Stimulated activated CD8-positive, alpha-beta memory T cell treated with anti-CD3 and anti-CD28 coated beads, Interleukin-4, amount 100 ng/mL, for 4 hours (primary cell): ENCODE data around the gene GRM5.
"Not testable (repeated sequence)": the region's sequence is repeated elsewhere in the genome, so short reads cannot be mapped to it uniquely, and the experiment has no call there.

ENCODE experiments used
- DNase-seq, 2 donors: peaks; one replicate each; pipeline ENCODE4 v3.0.0-alpha.2; 2020; ENCODE audit warnings: low read depth in 2 of 2, low spot score in 1 of 2

Gene GRM5

DNA sequence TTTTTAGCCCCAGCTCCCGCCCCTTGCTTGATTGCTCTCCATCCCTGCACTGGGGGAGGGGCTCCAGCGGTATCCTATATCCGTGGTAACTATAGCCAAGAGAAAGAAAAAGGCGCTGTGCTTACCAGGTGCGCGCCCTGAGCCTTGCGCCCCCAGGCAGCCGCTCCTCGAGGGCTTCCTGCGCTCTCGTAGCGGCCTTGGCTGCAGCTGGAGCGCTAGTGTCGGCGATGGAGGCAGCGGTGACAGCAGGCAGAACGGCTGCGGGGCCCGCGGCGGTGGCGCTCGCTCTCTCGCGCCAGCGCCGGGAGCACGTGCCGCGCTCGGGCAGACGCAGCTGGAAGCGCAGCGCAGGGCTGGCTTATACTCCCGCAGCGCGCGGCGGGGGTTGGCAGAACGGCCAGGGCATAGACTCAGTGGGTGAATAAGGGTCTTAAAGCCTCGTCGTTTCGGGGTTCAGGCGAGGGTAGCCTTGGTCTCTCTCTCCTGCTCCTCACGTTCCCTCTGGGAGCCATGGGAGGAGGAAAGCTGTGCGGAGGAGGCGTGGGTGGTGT is at the start of gene GRM5:
TSS of gene GRM5 (minus strand) at position 332 of the 551 bp plus-strand sequence. CDS start 18,110 bp downstream, outside the sequence.
- DNase-seq: not testable (repeated sequence)

DNA sequence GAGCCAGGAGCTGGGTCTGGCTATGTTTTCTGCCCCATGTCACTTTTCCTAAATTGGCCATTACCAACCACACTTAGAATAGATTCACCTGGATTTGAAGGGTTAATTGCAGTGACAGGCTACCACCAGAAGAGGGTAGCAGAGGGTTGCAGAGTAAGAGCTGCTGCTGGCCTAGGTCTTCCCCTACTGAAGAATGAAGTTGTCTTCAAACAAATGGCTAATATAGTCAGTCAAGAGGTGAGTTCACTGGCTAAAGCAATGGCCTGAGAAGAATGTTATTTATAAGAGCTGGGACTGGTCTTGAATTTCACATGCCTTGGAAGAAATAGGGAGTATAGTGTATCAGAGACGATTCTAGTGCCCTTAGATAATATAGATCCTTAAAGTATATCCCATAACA is 32.2 kb upstream of the GRM5 start:
- not testable (repeated sequence) for DNase-seq

DNA sequence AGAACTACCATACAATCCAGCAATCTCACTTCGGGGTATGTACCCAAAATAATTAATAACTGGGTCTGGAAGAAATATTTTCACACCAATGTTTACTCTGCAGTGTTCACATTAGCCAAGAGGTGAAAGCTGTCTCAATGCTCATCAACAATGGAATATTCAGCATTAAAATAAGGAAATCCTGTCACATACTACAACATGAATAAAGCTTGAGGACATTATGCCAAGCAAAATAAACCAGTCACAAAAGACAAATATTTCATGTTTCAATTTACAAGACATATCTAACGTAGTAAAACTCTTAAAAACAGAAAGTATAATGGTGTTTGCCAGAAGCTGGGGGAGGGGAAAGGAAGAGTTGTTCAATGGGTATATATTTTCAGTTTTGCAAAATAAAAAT is 28.0 kb upstream of the GRM5 start:
- not testable (repeated sequence) for DNase-seq

DNA sequence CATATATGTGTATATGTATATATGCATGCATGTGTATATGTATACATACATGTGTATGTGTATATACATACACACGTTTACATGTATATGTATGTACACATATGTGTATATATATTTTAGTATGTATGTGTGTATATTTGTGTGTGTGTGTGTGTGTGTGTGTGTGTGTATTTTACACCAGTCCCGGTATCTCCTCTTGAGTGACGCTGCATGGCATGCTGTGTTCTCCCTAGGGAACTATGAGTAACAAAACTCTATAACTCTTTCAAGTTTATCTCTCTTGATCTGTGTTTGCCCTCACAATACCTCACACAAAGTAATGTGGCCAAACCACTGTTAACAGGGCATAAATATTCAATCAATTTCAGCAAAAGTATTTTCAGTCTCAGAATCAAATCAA is 19.2 kb upstream of the GRM5 start:
- DNase-seq: not testable (repeated sequence)

DNA sequence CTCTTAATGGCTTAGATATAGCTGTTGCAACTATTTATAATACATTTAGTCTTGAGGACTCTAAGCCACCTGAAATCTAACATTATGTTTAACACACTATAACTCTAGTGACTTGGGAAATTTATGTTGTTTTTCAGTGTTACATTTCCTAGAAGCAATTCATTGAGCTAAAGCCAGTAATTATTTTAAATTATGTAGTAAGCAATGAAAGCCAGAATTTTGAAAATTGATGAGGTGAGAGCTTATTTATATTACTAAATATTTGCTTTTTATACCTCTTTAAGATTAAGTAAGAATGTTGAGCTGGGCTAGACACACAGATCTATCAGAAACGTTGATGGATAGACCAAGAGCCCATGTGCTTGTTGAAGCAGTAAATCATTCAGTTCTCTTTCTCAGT is 5.1 kb upstream of the GRM5 start:
- not testable (repeated sequence) for DNase-seq

DNA sequence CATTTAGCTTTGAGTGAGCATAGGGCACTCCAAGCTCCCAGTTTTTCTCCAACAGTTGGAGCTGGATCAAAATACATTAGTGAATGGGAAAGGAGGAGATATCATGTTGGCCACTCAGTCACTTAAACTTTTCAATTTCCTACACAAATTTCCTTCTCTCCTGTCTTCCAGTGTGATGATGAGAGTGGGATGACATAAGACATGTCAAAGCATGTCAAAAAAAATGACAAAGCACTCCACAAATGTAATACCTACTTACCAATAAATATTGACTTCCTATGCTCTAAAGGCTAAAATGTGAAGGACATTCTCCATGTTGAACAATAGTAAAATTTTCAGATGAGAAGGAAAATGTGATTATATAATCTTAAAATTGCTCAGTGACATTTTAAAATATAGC is 1.5 kb upstream of the GRM5 start:
- no peak for DNase-seq

DNA sequence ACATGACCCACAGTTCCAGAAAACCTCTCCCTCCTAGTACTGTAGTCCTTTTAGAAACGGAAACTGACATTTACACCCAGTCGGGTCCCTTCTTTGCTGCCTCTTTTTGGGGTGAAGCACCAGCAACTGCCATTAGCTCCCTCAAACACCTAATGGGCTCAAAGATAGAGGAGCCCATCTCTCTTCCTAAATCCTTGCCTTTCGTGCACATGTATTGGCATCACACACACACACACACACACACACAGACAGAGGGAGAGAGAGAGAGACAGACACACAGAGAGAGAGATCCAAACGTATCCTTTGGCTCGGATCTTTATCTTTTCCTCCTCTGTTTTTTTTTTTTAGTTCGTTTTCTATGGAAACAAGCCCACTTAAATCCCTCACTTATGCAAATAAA is 716 bp downstream of the GRM5 start:
- DNase-seq: no peak

DNA sequence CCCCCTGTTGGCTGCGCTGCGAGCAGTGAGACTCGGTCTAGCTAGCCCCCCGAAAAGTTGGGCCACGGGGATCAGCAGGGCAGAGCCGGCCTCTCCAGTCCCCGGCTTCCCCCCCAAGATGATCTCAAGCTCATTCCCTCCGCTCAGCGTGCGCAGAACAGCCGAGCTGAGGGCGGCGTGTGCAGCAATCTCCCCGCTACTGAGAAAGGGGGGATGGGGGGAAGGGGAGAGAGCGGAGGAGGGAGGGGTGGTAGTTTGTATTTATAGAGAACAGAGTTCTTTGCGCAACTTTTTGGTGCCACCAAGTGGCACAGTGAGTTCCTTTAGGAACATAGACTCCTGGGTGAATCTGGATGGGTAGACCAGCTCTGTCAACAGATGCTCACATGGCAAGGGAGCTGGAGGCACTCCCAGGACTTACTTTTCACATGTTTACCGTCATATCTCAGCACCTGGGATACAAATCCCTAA is 2.3 kb downstream of the GRM5 start:
- DNase-seq: not testable (repeated sequence)

DNA sequence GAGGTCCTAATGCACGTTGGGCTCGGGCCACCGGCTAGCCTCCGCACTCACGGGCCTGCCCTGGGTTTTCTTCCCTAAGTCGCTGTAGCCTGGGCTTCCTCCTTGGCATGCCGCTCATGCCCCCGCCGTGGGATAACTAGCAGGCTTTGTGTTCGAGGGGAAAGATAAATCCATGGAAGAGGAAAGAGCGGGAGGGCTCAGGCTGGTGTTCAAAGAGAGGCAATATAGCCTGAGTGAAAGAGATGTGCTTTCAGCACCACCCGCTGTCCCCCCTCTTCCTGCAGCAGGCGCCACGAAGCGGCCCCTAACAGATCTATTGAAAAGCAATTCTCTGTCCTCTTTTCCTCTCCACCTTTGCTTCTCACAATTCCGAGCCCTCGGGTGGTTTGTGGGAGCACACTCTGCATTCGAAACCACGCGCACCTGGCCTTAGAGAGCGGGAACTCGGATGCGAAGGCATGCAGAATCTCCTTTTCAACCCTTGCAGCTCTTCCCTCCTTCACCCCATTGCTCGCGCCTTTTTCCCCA is 2.9 kb downstream of the GRM5 start:
- not testable (repeated sequence) for DNase-seq

DNA sequence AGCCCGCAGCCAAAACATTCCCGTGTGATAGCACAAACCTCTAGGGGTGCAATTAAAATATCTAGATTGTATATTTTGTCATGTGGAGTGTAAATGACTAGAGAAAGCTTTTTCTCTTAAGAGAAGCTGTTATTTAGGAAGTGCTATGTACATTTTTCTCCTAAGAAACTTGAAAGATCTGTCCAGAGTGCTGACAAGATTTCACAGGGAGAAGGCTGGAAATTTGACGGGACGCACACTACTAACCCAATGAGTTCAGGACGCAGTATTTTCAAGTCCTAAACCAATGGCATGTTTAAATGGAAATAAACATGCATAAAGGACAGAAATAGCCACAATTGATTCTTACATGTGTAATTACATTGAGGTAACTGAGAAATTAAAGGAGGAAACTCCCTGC is 3.9 kb downstream of the GRM5 start:
- DNase-seq: not testable (repeated sequence)

DNA sequence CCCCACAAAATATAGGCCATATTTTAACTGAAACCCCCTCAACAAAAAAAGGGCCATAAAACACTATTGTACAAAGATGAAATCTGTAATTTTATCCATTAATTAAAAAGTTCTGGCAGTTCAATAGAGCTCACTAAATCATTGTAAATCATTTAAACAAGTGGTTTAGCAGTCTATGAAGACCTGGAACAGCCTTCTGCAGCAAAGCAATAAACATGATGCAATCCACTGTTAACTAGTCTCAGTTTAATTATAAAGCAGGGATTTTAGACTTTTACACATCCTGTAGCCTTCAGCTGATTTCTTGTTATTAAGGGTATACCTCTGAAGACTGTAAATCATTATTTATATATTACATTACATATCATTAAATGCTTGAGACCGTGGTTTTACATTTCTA is 8.4 kb downstream of the GRM5 start:
- DNase-seq: not testable (repeated sequence)

DNA sequence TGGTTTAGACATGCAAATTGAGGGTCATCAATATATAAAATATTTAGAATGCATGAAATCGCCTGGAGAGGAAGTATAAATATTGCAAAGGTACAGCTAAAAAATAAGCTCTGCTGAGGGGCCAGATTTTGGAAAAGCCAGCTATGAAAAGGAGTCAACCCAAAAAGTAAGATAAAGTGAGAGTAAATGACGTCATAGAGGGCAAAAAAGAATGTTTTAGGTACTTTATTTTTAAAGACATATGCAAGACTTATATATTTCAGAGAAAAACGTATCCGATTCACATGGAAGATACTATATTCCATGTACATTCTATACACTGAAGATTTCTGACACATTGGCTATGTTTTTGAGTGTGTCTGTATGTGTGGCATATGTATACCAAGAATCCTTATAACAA is 13.6 kb downstream of the GRM5 start:
- no peak for DNase-seq

DNA sequence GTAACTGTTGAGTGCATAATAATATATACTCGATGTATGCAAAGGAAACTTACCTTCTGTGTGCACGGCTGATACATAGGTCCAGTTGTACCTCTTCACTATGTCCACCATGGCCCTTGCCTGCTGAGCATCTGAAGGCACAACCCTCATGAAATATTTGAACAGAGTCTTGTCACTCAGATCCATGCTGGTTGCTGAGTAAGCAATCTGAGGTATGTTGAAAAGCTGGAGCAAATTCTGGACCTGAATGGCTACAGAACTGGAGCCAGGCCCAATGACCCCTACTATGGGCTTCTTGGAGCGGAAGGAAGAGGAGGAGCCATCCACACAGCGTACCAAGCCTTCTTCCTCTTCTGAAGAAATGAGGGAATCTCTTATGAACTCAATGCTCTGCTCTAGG is 18.6 kb downstream of the GRM5 start:
- not testable (repeated sequence) for DNase-seq

DNA sequence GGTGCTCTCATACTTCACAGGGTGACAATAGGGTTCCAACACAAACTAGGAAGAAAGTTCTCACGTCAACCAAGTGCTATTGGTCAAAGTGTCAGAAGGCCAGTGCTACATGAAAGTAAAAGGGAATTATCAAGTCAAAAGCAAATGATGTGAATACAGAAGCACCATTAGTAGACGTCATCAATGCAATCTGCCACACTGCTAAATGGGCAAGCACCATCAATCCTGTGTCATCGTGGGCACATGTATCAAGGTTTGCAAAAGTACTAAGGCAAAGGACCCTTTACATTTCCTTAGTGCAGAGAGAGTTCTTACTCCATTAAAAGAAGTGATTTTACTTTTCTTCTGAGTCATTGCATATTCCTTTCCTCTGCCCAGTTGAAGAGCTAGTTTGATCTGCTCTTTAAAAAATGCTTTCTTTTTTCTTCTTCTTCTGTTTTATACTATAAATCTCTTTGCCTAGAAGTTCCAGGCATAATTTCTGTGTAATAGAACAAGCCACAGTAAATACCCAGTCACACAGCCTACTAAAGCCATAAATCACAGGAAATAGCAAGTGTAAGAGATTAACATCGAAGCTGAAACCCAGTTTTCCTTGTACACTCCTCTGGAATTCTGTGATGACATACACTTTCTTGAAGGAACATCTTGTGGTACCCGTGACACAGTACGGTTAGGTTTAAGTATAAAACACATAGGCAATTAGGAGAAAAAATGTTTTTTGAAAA is 21.8 kb downstream of the GRM5 start:
- not testable (repeated sequence) for DNase-seq

DNA sequence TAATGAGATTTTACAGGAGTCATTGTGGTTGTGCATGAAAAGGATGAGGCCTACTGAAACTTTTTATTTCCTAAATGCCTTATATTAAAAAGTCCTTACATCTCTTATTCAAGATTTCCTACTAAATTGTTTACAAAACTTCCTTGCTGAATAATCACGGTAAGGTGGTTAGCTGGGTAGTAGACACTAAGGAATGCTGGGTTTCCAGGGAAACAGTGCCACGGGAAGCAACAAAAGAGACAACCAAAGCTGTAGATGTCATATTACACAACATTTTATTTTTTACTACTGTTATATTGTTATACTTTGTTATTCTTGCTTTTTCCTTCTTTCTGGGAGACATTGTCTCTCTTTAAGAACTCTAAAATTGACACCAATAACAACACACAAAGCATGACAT is 36.1 kb downstream of the GRM5 start:
- not testable (repeated sequence) for DNase-seq

DNA sequence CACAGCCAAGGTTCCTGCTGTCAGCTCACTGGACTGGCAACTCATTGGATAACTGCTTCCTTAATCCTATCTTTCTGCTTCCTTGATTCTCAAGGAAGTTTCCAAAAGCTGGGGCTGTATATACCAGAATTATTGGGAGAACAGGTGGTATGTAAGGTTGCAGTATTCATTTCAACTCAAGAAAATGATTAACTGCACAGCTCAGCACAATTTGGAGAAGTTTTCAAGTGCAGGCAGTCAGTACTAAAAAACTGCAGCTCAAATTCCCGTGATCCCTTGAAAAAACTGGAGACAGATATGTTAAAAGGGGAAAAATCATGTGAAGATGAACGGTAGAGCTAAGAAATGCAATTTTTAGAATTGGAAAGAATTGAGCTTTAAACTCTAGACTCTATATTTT is 44.4 kb downstream of the GRM5 start:
- DNase-seq: no peak

DNA sequence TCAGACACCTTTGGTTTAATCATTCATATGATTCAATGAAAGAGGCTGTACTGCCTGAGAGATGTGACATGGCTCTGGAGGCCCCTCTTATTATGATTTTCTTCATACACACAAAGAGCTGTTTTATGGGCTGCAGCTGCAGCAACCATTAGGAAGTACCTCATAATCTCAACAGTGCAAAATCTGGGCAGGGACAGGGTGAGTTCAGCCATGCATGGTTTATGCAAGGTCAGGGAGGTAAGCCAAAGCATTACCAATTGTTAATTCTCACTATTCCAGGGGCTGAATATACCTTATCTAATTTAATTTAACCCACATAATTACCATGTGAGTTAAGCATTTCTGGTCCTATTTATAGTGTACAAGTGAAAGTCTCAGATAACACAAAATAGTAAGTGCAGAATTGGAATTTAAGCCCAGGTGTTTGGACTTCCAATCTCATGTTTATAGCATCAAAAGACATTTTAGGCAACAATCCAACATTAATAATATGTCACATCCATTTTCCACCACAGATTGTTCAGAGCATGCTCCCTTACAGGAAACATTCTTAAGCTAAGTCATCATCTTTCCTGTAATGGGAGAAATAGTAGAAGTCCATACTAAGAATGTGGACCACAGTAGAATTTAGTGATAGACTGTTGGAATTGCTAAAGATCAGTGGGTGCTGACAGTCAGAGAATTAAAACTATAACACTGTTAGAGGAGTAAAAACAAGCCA is 45.8 kb downstream of the GRM5 start:
- DNase-seq: not testable (repeated sequence)

DNA sequence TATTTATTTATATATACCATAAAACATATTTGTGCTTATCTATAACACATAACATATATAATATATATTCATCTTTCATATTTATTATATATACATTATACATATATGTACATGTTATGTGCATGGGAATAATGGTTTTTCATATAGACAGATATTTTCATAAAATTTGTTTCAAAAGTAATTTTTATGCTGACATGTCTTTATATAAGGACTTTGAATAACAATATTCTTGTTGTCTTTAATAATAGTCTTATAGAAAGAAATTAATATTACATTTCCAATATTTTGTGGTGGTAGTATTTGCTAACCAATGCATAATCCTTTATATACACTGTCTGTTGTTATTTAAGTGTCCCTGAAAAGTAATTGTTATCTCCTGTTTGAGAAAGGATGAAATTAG is 49.6 kb downstream of the GRM5 start:
- DNase-seq: no peak

DNA sequence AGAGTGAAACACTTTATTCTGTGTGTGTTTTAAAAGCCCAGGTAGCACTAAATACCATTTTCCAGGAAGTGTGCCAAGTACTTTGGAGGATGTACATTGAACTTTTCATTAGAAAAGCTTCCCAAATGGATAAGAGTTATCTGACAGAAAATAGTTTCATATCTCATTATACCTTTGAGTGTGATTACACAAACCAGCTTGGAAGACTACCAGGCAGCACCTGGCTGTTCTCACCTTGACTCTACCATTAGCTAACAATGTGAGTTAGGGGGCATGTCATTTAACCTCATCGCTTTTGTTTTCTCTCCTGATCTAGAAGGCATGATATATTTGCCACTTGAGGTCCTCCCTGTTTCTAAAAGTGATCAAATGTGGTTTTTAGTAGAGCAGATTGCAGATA is 50.2 kb downstream of the GRM5 start:
- no peak for DNase-seq

DNA sequence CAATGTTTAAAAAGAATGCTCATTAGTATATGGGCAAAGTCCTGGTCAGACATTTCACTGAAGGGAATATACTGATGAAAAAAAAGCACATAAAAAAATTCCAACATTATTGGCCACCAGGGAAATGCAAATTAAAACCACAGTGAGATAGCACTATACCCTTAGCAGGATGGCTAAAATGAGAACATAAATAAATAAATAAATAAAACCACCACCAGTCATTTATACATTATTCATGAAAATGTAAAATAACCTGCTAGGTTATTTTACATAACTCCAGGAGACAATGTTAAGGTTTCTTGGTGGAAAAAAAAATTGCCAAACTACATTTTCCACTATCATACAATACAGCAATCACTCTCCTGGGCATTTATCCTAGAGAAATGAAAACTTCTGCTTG is 64.9 kb downstream of the GRM5 start:
- DNase-seq: not testable (repeated sequence)

DNA sequence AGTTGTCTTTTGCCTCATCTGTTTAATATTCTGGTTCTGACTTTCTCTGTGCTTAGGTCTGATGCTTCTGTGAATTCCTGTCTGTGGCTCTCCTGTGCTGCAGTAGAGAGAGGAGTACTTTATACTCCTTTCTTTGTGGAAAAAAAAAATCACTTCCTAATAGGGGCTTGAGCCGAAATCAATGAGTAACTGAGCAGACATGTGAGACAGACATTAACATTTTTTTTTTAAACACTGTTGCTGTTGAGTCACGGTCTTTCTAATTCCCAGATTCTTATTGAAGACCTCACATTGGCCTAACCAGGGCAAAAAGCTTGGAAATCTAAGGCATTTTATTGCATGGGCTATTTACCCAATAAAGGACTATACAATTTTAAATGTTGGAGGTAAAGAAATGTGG is 86.1 kb downstream of the GRM5 start:
- DNase-seq: no peak

DNA sequence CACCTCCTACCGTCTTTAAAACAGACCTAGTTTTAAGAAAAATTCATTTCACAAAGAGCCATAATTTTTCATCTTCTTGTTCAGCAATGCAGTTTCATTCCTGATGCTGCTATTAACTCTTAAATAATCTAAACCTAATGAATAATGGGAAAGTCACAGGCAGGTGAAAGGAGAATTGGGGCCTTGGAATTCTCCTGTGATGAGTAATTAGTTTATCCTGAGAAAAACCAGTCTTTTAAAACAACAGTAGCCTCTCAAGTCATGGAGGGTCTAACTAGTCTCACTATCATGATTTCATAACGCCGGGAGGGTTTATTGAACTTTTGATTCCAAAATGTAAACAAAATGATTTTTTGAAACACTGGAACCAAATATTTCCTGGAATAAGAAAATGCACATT is 86.8 kb downstream of the GRM5 start:
- DNase-seq: not testable (repeated sequence)
